K562 (cell line): ENCODE data around the gene CEP135. TPM values are rescaled to one million over a fixed set of nuclear protein-coding genes. Genes with fewer than 3 reads are reported as not detected.

Experiments
- ATAC-seq: fragments of 200-7000 bp; cut with Tn5 transposase; 3 replicates; pipeline ENCODE4 v1.9.1; 2020; ENCODE audit warnings: moderate library complexity
- BruUV-seq: library from RNA; stranded (reverse); fragments of 400-500 nt; replicated peaks from 2 replicates; lab custom pipeline; 2021; lab: Mats Ljungman, UMichigan
- CTCF ChIA-PET: fragments of 300-600 bp; formaldehyde crosslinking; extraction: SDS; loops from one replicate; lab custom pipeline; 2021; ENCODE audit warnings: low intra/inter-chr PET ratio; lab: Yijun Ruan, JAX
- POLR2A ChIA-PET: fragments of 300-600, 350-650 bp; sonication (Branson Sonifier 250); formaldehyde crosslinking; extraction: SDS; loops from one replicate; lab custom pipeline; 2021; ENCODE audit warnings: antibody characterized with exemption, inconsistent platforms; lab: Yijun Ruan, JAX
- DNase-seq, 4 experiments: peaks; one replicate each; pipeline versions ENCODE4 v3.0.0 to v3.0.0-alpha.2; 2011 to 2018; ENCODE audit warnings: low spot score in 3 of 4, mixed read lengths in 3 of 4; ENCODE audit errors: extremely low read depth in 1 of 4
- FAIRE-seq: peaks from 2 replicates; lab custom pipeline; 2011; peaks lifted over from hg19 to GRCh38; lab: Jason Lieb, UNC
- H2AFZ ChIP-seq: 2 replicates; pipeline ENCODE4 v1.6.0; 2011; ENCODE audit warnings: low read depth, low read length, control low read depth, inconsistent platforms
- H3K27ac ChIP-seq: fragments of 200-600 bp; 3 replicates; pipeline ENCODE4 v1.8.0; 2011; ENCODE audit warnings: low read depth, mild to moderate bottlenecking, control low read depth, inconsistent platforms, low read length, moderate library complexity, mixed read lengths; ENCODE audit errors: extremely low read depth
- H3K27me3 ChIP-seq, 2 experiments: fragments of 300-600 bp in 1 of 2; 2 replicates in 1 of 2; 3 replicates in 1 of 2; pipeline versions ENCODE4 v1.6.0 to v1.8.0; 2011; ENCODE audit warnings: inconsistent platforms in 2 of 2, low read length in 2 of 2, mild to moderate bottlenecking in 1 of 2, mixed read lengths in 1 of 2, moderate library complexity in 1 of 2; ENCODE audit not compliant: control insufficient read depth in 2 of 2, insufficient read depth in 2 of 2
- H3K36me3 ChIP-seq: fragments of 300-600 bp; 3 replicates; pipeline ENCODE4 v1.8.0; 2011; ENCODE audit warnings: mild to moderate bottlenecking, low read length, inconsistent platforms; ENCODE audit not compliant: control insufficient read depth, insufficient read depth
- H3K4me1 ChIP-seq, 2 experiments: fragments of 200-600 bp in 1 of 2; replicated peaks in 1 of 2; 2 replicates in 1 of 2; 3 replicates in 1 of 2; pipeline versions ENCODE4 v1.5.1 to v1.8.0; 2011; ENCODE audit warnings: inconsistent platforms in 2 of 2, low read length in 2 of 2, mild to moderate bottlenecking in 1 of 2, mixed read lengths in 1 of 2, moderate library complexity in 1 of 2; ENCODE audit not compliant: control insufficient read depth in 2 of 2, insufficient read depth in 2 of 2
- H3K4me2 ChIP-seq: 2 replicates; pipeline ENCODE4 v1.6.1; 2011; ENCODE audit warnings: low read length, control low read depth, inconsistent platforms, mixed read lengths; ENCODE audit not compliant: insufficient read depth
- H3K4me3 ChIP-seq: fragments of 200-600 bp; sonication (generic), shearing (Covaris generic); 2 replicates; pipeline ENCODE4 v1.5.1; 2016; ENCODE audit warnings: control low read depth, inconsistent platforms
- H3K79me2 ChIP-seq: fragments of 200-600 bp; 3 replicates; pipeline ENCODE4 v1.8.0; 2011; ENCODE audit warnings: low read length, inconsistent platforms; ENCODE audit not compliant: control insufficient read depth, insufficient read depth
- H3K9ac ChIP-seq, 2 experiments: 2 replicates each; pipeline versions ENCODE4 v1.6.0 to v1.6.1; 2011; ENCODE audit warnings: low read depth in 2 of 2, low read length in 2 of 2, control low read depth in 1 of 2, inconsistent platforms in 1 of 2, mild to moderate bottlenecking in 1 of 2, mixed read lengths in 1 of 2; ENCODE audit not compliant: insufficient read depth in 1 of 2
- H3K9me1 ChIP-seq: one replicate; pipeline ENCODE4 v1.6.0; 2011; ENCODE audit warnings: inconsistent platforms, mild to moderate bottlenecking, low read length, moderate library complexity; ENCODE audit not compliant: control insufficient read depth, insufficient read depth
- H3K9me3 ChIP-seq: replicated peaks from 2 replicates; pipeline ENCODE4 v1.5.1; 2011; ENCODE audit warnings: low read depth, low read length, inconsistent platforms; ENCODE audit not compliant: control insufficient read depth, insufficient read depth
- H4K20me1 ChIP-seq: replicated peaks from 2 replicates; pipeline ENCODE4 v1.6.1; 2011; ENCODE audit warnings: low read length, inconsistent platforms, mixed read lengths; ENCODE audit not compliant: control insufficient read depth, insufficient read depth
- C11orf30 ChIP-seq: fragments of 450-650 bp; IDR thresholded peaks from 2 replicates; pipeline ENCODE4 v1.6.1; 2016; ENCODE audit warnings: low read depth, mild to moderate bottlenecking
- PPARD ChIP-seq: fragments of 250-450 bp; sonication (Bioruptor Pico); IDR thresholded peaks from 2 replicates; pipeline ENCODE4 v1.8.0; 2022; ENCODE audit warnings: inconsistent platforms, mild to moderate bottlenecking, moderate library complexity
- ZNF316 ChIP-seq: fragments of 450-650 bp; IDR thresholded peaks from 2 replicates; pipeline ENCODE4 v1.6.1; 2016
- ZNF589 ChIP-seq: fragments of 200-800 bp; sonication (Bioruptor generic); IDR thresholded peaks from 2 replicates; pipeline ENCODE4 v1.6.1; 2016; ENCODE audit warnings: low read depth, missing genetic modification characterization, missing compliant biosample characterization
- WGBS: fragments of 100-300 bp; shearing (Covaris generic); methylation state at CpG from one replicate; pipeline ENCODE4 v1.1.6; 2016; ENCODE audit warnings: low coverage, mixed read lengths; ENCODE audit not compliant: insufficient coverage; ENCODE audit errors: missing lambda C conversion rate; 5-methylcytosine and 5-hydroxymethylcytosine counted together
- in situ Hi-C: fragments of 300-500 bp; cut with MboI; formaldehyde crosslinking; loops from 4 replicates; pipeline ENCODE4 v1.15.0; 2018; ENCODE audit warnings: inconsistent platforms, mixed read lengths
- intact Hi-C: fragments of 100-400 bp; cut with micrococcal nuclease; formaldehyde crosslinking; loops from 2 replicates; pipeline ENCODE4 v1.14.2; 2022
- polyA plus RNA-seq, 8 experiments: library from polyadenylated mRNA; depleted of rRNA in 4 of 8; stranded (reverse) in 5 of 8; unstranded in 3 of 8; fragments of >200 nt; fragmentation: Nextera tagmentation in 2 of 8; fragmentation: Illumina TruSeq in 1 of 8; extraction: Ambion mirVana in 2 of 8; extraction: Trizol in 1 of 8; gene quantifications; 2 replicates each; pipeline versions ENCODE4 v1.2.1 to v1.2.3, GENCODE V29; 2011 to 2014; ENCODE audit warnings: inconsistent platforms in 1 of 8, missing spikeins in 1 of 8
- total RNA-seq, 7 experiments: library from RNA; depleted of rRNA in 6 of 7; stranded (reverse); fragments of >200 nt in 6 of 7; fragmentation: Illumina TruSeq in 2 of 7; extraction: Trizol in 2 of 7; gene quantifications; 2 replicates each; pipeline versions ENCODE4 v1.2.1 to v1.2.3, GENCODE V29; 2011 to 2021; ENCODE audit warnings: low replicate concordance in 1 of 7
- TF ChIP-seq, protein P1 (sequence below): sonication (generic); formaldehyde crosslinking; IDR thresholded peaks from 2 replicates; pipeline ENCODE4 v1.9.0; 2022; ENCODE audit warnings: mild to moderate bottlenecking, missing genetic modification reagents
- TF ChIP-seq, protein P2 (sequence below), 2 experiments: fragments of 450-650 bp; formaldehyde crosslinking in 1 of 2; IDR thresholded peaks; 2 replicates each; pipeline versions ENCODE4 v1.4.0 to v1.6.1; 2014 to 2020; ENCODE audit warnings: mild to moderate bottlenecking in 2 of 2, borderline replicate concordance in 1 of 2, low read depth in 1 of 2

The CEP135 gene
- total and polyA plus RNA-seq, 9 of the 15 experiments (the other 6 are each of a cell fraction or from before 2014, with no cell fraction given): 3.1 to 18.9 (median 15.3) TPM

DNA sequence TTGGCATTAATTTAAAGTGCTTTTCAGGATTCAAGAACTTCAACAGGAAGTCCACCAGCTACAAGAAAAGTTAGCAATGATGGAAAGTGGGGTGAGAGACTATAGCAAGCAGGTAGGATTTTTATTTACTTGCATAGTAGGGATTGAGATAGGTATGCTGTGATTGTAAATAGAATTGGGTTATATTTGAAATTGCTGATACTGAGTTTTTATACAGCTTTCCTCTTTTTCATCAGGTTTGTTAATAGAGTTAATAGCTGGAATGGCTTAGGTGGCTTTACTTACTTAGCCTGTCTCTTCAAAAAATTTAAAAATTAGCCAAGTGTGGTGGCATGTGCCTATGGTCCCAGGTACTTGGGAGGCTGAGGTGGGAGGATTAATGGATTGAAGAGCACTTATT lies 10.9 kb downstream of the CEP135 start:
- Histone ChIP-seq H3K9ac (no peak overlapping the region), H4K20me1 (no peaks in the 10 kb centered on the region), H3K4me2 (no peak overlapping the region), H3K9me3 (no peaks in the 10 kb centered on the region), H3K79me2 (no peaks in the 10 kb centered on the region), H3K4me3 (no peak overlapping the region), H3K9me1 (no peaks in the 10 kb centered on the region), H3K36me3 (peaks cover 65% of the 10 kb centered on the region; the same call in 2 of the 3 replicates), H3K27me3 (no peaks in the 10 kb centered on the region), H3K27ac (no peak overlapping the region), H3K4me1 (no peaks in the 10 kb centered on the region), H2AFZ (no peak overlapping the region)
- in situ Hi-C loops: no loop called here
- intact Hi-C loops: no loop called here
- DNase-seq: no peak
- peak; percentile 76 for TF ChIP-seq ZNF316
- TF ChIP-seq ZNF589: no peak
- TF ChIP-seq, protein P1, sequence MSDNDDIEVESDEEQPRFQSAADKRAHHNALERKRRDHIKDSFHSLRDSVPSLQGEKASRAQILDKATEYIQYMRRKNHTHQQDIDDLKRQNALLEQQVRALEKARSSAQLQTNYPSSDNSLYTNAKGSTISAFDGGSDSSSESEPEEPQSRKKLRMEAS: no peak
- no peak for TF ChIP-seq PPARD (CRISPR knock-in tag)
- peak; percentile 59 for TF ChIP-seq C11orf30
- no TSS peak for BruUV-seq
- FAIRE-seq: no peak
- no peak for ATAC-seq
- CTCF ChIA-PET: no interaction called here
- POLR2A ChIA-PET: interaction anchor here (1.1 kb wide), 1 partner anchor 9 kb away, joined by 3 read pairs; no protein-coding TSS in a partner anchor

DNA sequence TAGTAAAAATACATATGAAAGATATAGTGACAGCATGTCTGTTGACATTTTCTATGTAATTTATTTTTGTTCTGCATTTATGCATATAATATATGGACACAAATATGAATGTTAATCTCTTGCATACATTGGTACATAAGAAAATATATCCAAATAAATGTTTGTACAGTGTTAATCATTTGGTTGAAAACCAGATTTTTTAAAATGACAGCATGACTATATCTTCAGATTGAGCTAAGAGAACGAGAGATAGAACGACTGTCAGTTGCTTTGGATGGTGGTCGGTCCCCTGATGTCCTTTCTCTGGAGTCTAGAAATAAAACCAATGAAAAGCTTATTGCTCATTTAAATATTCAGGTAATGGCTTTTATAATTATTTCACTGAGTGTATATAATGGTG lies 15.3 kb downstream of the CEP135 start:
- no peak for FAIRE-seq
- no TSS peak for BruUV-seq
- no peak for ATAC-seq
- H3K79me2 ChIP-seq: no peaks in the 10 kb centered on the region
- no peak overlapping the region for H3K4me3 ChIP-seq
- in situ Hi-C loops: no loop called here
- H3K27me3 ChIP-seq: no peaks in the 10 kb centered on the region
- no peak overlapping the region for H2AFZ ChIP-seq
- intact Hi-C loops: no loop called here
- H3K9me1 ChIP-seq: no peaks in the 10 kb centered on the region
- 93% methylated on average over 3 of the region's 3 CpGs for WGBS
- H3K9ac ChIP-seq: no peak overlapping the region
- DNase-seq: no peak
- H3K4me1 ChIP-seq: no peaks in the 10 kb centered on the region
- H3K36me3 ChIP-seq: peaks cover 27% of the 10 kb centered on the region; the same call in 2 of the 3 replicates
- ChIA-PET POLR2A (interaction anchor here (1.1 kb wide), 1 partner anchor 31 kb away, joined by 3 read pairs; no protein-coding TSS in a partner anchor), CTCF (no interaction called here)
- no peaks in the 10 kb centered on the region for H3K9me3 ChIP-seq
- no peak overlapping the region for H3K27ac ChIP-seq
- no peaks in the 10 kb centered on the region for H4K20me1 ChIP-seq
- H3K4me2 ChIP-seq: no peak overlapping the region
- TF ChIP-seq, protein P2, sequence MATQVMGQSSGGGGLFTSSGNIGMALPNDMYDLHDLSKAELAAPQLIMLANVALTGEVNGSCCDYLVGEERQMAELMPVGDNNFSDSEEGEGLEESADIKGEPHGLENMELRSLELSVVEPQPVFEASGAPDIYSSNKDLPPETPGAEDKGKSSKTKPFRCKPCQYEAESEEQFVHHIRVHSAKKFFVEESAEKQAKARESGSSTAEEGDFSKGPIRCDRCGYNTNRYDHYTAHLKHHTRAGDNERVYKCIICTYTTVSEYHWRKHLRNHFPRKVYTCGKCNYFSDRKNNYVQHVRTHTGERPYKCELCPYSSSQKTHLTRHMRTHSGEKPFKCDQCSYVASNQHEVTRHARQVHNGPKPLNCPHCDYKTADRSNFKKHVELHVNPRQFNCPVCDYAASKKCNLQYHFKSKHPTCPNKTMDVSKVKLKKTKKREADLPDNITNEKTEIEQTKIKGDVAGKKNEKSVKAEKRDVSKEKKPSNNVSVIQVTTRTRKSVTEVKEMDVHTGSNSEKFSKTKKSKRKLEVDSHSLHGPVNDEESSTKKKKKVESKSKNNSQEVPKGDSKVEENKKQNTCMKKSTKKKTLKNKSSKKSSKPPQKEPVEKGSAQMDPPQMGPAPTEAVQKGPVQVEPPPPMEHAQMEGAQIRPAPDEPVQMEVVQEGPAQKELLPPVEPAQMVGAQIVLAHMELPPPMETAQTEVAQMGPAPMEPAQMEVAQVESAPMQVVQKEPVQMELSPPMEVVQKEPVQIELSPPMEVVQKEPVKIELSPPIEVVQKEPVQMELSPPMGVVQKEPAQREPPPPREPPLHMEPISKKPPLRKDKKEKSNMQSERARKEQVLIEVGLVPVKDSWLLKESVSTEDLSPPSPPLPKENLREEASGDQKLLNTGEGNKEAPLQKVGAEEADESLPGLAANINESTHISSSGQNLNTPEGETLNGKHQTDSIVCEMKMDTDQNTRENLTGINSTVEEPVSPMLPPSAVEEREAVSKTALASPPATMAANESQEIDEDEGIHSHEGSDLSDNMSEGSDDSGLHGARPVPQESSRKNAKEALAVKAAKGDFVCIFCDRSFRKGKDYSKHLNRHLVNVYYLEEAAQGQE (IDR thresholded peaks at IDR 0.05; ENCODE audit: borderline replicate concordance): no peak
- TF ChIP-seq, protein P2 (CRISPR knock-in tag; IDR thresholded peaks at IDR 0.05; ENCODE audit: low read depth): no peak
